ENCODE measurements around the gene TFDP2. TPM values are rescaled to one million over a fixed set of nuclear protein-coding genes. Genes with fewer than 3 reads are reported as not detected.

TFDP2 gene
- total and polyA plus RNA-seq, 2 of the 8 experiments (the other 6 are each of a cell fraction or from before 2014, with no cell fraction given) = 41.1 to 119 TPM

GRCh38 chr3:142046320-142047020 lies 102.9 kb downstream of the TFDP2 start (continued):
- TF ChIP-seq SIN3A (conservative IDR thresholded peaks at IDR 0.05 in 1 of 2, IDR thresholded peaks at IDR 0.05 in 1 of 2; ENCODE audit: low read depth in 1 of 2, low read length in 2 of 2) (no peak), CTCF (IDR thresholded peaks at IDR 0.05; ENCODE audit: control extremely low read depth in 1 of 3, insufficient read depth in 1 of 3, low read depth in 1 of 3, low read length in 3 of 3) (no peak), RFX5 (IDR thresholded peaks at IDR 0.05; ENCODE audit: borderline replicate concordance, low read depth, low read length) (no peak)

Measured in H1 (cell line).